Activated CD4-positive, alpha-beta T cell treated with anti-CD3 and anti-CD28 coated beads, Interleukin-2, amount 50 U/mL, for 16 hours (primary cell): ENCODE data around the gene CCDC85C.

Experiments used
- DNase-seq: peaks from one replicate; pipeline ENCODE4 v3.0.0-alpha.2; 2020

Gene CCDC85C

GRCh38 chr14:99519931-99520421, 84.0 kb downstream of the CCDC85C start:
- DNase-seq, result no peak

GRCh38 chr14:99519347-99519881, 84.6 kb downstream of the CCDC85C start:
- no peak for DNase-seq

- DNase-seq, result peak; percentile 80
These were observed 85.3 kb downstream of the CCDC85C start for GRCh38 chr14:99518441-99519346.

- DNase-seq, result no peak
These were observed 86.2 kb downstream of the CCDC85C start for GRCh38 chr14:99517643-99518381.

GRCh38 chr14:99516871-99517642, 87.0 kb downstream of the CCDC85C start:
- DNase-seq, result no peak

GRCh38 chr14:99516156-99516870, 87.7 kb downstream of the CCDC85C start:
- no peak for DNase-seq

- no peak for DNase-seq
These were observed 88.5 kb downstream of the CCDC85C start for GRCh38 chr14:99515301-99516155.

- DNase-seq, result no peak
These were observed 89.3 kb downstream of the CCDC85C start for GRCh38 chr14:99514552-99515300.

- DNase-seq, result no peak
These were observed 90.0 kb downstream of the CCDC85C start for GRCh38 chr14:99513946-99514551.

GRCh38 chr14:99513183-99513694, 90.8 kb downstream of the CCDC85C start:
- DNase-seq, result no peak

- DNase-seq, result no peak
These were observed 91.3 kb downstream of the CCDC85C start for GRCh38 chr14:99512571-99513182.

- no peak for DNase-seq
These were observed 91.9 kb downstream of the CCDC85C start for GRCh38 chr14:99512110-99512449.

GRCh38 chr14:99511421-99512109, 92.4 kb downstream of the CCDC85C start:
- no peak for DNase-seq

- DNase-seq, result no peak
These were observed 93.4 kb downstream of the CCDC85C start for GRCh38 chr14:99510556-99511139.

- DNase-seq, result no peak
These were observed 94.0 kb downstream of the CCDC85C start for GRCh38 chr14:99509871-99510555.

GRCh38 chr14:99508896-99509629, 94.9 kb downstream of the CCDC85C start:
- DNase-seq, result no peak
